Bronchus fibroblast of lung (primary cell): ENCODE results near the gene HSDL2. TPM values are rescaled to one million over a fixed set of nuclear protein-coding genes. Genes with fewer than 3 reads are reported as not detected.

Experiments
- total RNA-seq: library from RNA; depleted of rRNA; stranded (reverse); fragments of >200 nt; gene quantifications from 2 replicates; pipeline ENCODE4 v1.2.3, GENCODE V29; 2015

HSDL2 gene
- total RNA-seq: 14.3 and 14.6 TPM in 2 replicates

GRCh38 chr9:112380102-112380824 lies at the start of gene HSDL2:
Gene HSDL2 (plus strand): TSS chr9:112380108. CDS start chr9:112380164, 56 bp downstream.

DNA sequence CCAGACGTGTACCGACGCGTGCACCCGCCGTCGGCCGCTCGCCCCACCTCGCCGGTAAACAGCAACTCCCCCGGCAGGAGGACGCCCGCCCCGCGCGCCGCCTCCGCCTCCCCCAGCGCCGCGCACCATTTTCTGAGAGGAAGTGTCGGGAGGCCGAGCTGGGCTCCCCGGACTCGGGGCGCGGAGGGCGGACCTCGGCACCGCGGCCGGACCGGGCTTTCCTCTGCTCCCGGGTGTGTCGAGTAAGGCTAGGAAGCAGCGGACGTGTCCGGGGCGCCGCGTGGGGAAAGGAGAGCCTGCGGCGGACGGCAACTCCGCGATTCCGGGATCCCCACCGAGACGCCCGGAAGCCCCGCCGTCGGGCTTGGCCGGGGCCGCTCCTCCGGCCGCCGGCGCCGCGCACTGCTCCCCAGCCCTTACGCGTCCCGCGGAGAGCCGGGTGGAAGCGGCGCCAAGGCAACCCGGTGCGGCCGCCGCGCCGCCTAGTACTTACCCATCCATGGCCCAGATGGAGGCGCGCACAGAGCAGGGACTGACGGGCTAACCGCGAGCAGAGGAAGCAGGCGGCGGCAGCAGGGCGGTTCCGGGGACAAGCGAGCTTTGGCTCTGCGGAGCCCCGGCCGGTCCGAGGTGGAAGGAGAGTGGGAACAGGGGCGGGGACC lies 46.8 kb upstream of the HSDL2 start, which contains the start of gene PTBP3:
Gene PTBP3, minus strand, starts transcription at position 643 of the 662 bp plus-strand sequence. CDS start 35,754 bp downstream, outside the sequence.

GRCh38 chr9:112486221-112487007 lies 106.5 kb downstream of the HSDL2 start, which contains the start of gene KIAA1958:
Gene KIAA1958 (plus strand): TSS chr9:112486827. CDS start chr9:112574081, 87,254 bp downstream.

Other genes starting within 250 kb of the HSDL2 start
- gene SUSD1, start 204.8 kb upstream of the HSDL2 start, total RNA-seq: 8.8 and 10.8 TPM in 2 replicates
- 12.6 and 14.8 TPM in 2 replicates for gene PTBP3, start 46.5 kb upstream of the HSDL2 start, total RNA-seq
- 0.84 and 0.89 TPM in 2 replicates for gene KIAA1958, start 106.7 kb downstream of the HSDL2 start, total RNA-seq